Measurements from ENCODE around the gene XAB2. TPM values are rescaled to one million over a fixed set of nuclear protein-coding genes. Genes with fewer than 3 reads are reported as not detected.

XAB2 gene
- total RNA-seq, 2 experiments from 2014 or later, result 50.7 to 54.1 TPM

- Mint-ChIP-seq H3K27ac (no peak overlapping the region), H3K27me3 (no peaks in the 10 kb centered on the region), H3K4me1 (ENCODE audit: low read depth) (no peaks in the 10 kb centered on the region), H3K9me3 (no peaks in the 10 kb centered on the region), H3K4me3 (no peak overlapping the region), H3K36me3 (ENCODE audit: low read depth) (peaks cover 23% of the 10 kb centered on the region)
- DNase-seq, result no peak
- CTCF ChIA-PET, result no interaction called here
- no peak for ATAC-seq
- no peak for TF ChIP-seq CTCF (IDR thresholded peaks at IDR 0.05)
- intact Hi-C loops (cut with micrococcal nuclease), result no loop called here
- POLR2A ChIA-PET, result interaction anchor here (1.4 to 3.3 kb wide), 2 partner anchors 13 to 15 kb away, joined by 3 to 10 read pairs; partner anchors contain the start of gene PCP2
Observed at GRCh38 chr19:7619671-7620441, 9.5 kb downstream of the XAB2 start.

GRCh38 chr19:7618771-7619510, 10.4 kb downstream of the XAB2 start:
- no peaks in the 10 kb centered on the region for H3K27me3 Mint-ChIP-seq
- no peaks in the 10 kb centered on the region for H3K4me1 Mint-ChIP-seq (ENCODE audit: low read depth)
- CTCF ChIA-PET, result no interaction called here
- POLR2A ChIA-PET, result interaction anchor here (0.9 to 3.3 kb wide), 2 partner anchors 11 to 16 kb away, joined by 6 to 10 read pairs; partner anchors contain the start of genes PCP2, PET100 and XAB2
- no peak overlapping the region for H3K27ac Mint-ChIP-seq
- ATAC-seq (no peak), DNase-seq (no peak)
- no peak overlapping the region for H3K4me3 Mint-ChIP-seq
- no peak for TF ChIP-seq CTCF (IDR thresholded peaks at IDR 0.05)
- intact Hi-C loops (cut with micrococcal nuclease), result no loop called here
- peaks cover 23% of the 10 kb centered on the region for H3K36me3 Mint-ChIP-seq (ENCODE audit: low read depth)
- H3K9me3 Mint-ChIP-seq, result no peaks in the 10 kb centered on the region

GRCh38 chr19:7618348-7618747, 11.0 kb downstream of the XAB2 start:
- H3K36me3 Mint-ChIP-seq (ENCODE audit: low read depth), result peaks cover 23% of the 10 kb centered on the region
- POLR2A ChIA-PET, result interaction anchor here (0.9 to 3.3 kb wide), 3 partner anchors 8 to 16 kb away, joined by 3 to 10 read pairs (median 6); partner anchors contain the start of genes PCP2, PET100 and XAB2
- no peaks in the 10 kb centered on the region for H3K4me1 Mint-ChIP-seq (ENCODE audit: low read depth)
- no peak overlapping the region for H3K4me3 Mint-ChIP-seq
- no peak overlapping the region for H3K27ac Mint-ChIP-seq
- H3K9me3 Mint-ChIP-seq, result no peaks in the 10 kb centered on the region
- TF ChIP-seq CTCF (IDR thresholded peaks at IDR 0.05), result no peak
- DNase-seq (no peak), ATAC-seq (no peak)
- CTCF ChIA-PET, result no interaction called here
- intact Hi-C loops (cut with micrococcal nuclease), result no loop called here
- no peaks in the 10 kb centered on the region for H3K27me3 Mint-ChIP-seq

GRCh38 chr19:7617735-7618134, 11.6 kb downstream of the XAB2 start:
- Mint-ChIP-seq H3K4me3 (no peak overlapping the region), H3K27ac (no peak overlapping the region), H3K4me1 (ENCODE audit: low read depth) (no peaks in the 10 kb centered on the region), H3K27me3 (no peaks in the 10 kb centered on the region), H3K9me3 (no peaks in the 10 kb centered on the region), H3K36me3 (ENCODE audit: low read depth) (peaks cover 17% of the 10 kb centered on the region)
- TF ChIP-seq CTCF (IDR thresholded peaks at IDR 0.05), result no peak
- ChIA-PET POLR2A (interaction anchor here (0.9 to 3.3 kb wide), 3 partner anchors 9 to 17 kb away, joined by 3 to 10 read pairs (median 6); partner anchors contain the start of genes PCP2, PET100 and XAB2), CTCF (no interaction called here)
- intact Hi-C loops (cut with micrococcal nuclease), result no loop called here
- no peak for DNase-seq
- ATAC-seq, result no peak

GRCh38 chr19:7617172-7617571, 12.2 kb downstream of the XAB2 start:
- Mint-ChIP-seq H3K4me3 (no peak overlapping the region), H3K27ac (no peak overlapping the region), H3K27me3 (no peaks in the 10 kb centered on the region), H3K36me3 (ENCODE audit: low read depth) (peaks cover 14% of the 10 kb centered on the region), H3K4me1 (ENCODE audit: low read depth) (no peaks in the 10 kb centered on the region), H3K9me3 (no peaks in the 10 kb centered on the region)
- ChIA-PET CTCF (no interaction called here), POLR2A (interaction anchor here (1.3 to 3.3 kb wide), 2 partner anchors 9 to 18 kb away, joined by 3 to 10 read pairs; partner anchors contain the start of gene PCP2)
- TF ChIP-seq CTCF (IDR thresholded peaks at IDR 0.05), result no peak
- no peak for DNase-seq
- intact Hi-C loops (cut with micrococcal nuclease), result no loop called here
- ATAC-seq, result no peak
